Colon (tissue), 2 donors: ENCODE measurements around the gene ZPLD1.

ENCODE experiments used
- FAIRE-seq: peaks from 2 replicates; lab custom pipeline; 2012; peaks lifted over from hg19 to GRCh38; lab: Jason Lieb, UNC
- donor health status: control.
- donor health status: control.

The ZPLD1 gene

DNA sequence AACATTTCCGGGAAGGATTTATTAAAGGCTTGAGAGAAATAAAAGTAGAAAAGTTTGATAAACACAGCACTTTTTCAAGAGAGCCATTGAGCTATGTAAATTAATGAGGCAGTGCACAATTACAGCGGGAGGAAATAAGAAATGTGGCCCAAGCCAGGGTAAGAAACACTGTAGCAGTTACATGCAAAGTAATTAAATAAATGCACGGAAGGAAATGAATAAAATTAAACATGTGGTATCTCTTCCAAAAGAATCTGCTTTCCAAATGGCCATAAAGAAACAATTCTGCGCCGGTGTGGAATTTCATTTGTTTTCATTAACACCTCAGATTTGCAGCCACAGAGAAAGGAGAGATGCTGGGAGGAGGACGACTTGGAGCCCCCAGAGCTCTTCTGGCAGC, 35.3 kb downstream of the ZPLD1 start:
- FAIRE-seq, result no peak

GRCh38 chr3:102471001-102471400, 36.2 kb downstream of the ZPLD1 start:
- FAIRE-seq, result no peak

- FAIRE-seq, result no peak
Observed at GRCh38 chr3:102471491-102471890, 36.7 kb downstream of the ZPLD1 start.

DNA sequence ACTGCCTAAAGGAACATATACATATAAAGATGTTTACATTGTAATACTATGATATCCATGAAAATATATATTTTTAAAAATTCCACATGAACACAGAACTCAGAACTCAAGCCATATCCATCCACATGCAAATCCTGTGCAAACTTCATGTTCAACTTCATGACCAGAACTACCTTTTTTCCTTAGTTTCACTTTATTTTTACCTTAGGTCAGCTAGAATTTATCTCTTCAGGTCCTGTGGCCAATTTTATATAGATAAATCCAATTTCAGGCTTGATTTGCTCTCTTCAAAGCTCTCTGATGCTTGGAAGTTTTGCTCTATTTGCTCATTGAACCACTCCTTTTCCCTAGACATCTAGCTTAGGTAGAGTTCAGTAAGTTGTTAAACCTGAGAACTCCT, 38.8 kb downstream of the ZPLD1 start:
- FAIRE-seq, result no peak

- FAIRE-seq, result no peak
Observed at GRCh38 chr3:102474207-102474606, 39.4 kb downstream of the ZPLD1 start.

DNA sequence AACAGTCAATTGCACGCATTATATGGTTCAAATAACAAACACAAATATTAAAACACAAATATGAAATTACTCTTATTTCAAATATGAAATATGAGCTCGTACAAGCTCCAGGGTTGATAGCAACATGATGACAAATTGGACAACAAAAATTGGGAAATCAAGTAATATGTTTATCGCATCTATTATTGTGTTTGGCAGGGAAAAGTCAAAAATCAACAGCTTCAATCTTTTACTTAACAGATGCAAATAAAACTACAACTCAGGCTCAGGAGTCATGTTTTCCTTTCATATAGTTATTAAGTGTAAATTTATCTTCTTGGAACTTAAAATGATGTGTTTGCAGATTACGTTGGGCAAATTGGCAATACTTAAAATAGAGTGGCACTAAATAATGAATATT, 41.4 kb downstream of the ZPLD1 start:
- FAIRE-seq, result no peak

DNA sequence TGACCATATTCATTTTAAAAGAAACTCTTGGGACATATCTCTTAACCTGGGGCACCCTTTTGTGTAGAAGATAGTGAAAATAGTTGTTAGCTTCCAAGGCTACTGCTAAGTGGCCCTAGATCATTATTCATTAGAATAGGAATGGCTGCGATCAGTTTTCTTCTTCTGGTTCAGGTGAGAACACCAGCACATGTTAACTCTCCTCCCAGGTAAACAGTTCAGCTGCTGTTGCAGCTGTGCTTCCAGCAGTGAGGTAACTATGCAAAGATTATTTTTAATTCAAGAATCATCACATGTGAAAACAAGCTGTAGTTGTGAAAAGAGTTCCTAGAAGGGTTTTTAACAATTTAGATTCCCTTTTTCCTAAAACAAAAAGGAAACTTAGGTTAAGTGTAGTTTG, 43.3 kb downstream of the ZPLD1 start:
- no peak for FAIRE-seq

DNA sequence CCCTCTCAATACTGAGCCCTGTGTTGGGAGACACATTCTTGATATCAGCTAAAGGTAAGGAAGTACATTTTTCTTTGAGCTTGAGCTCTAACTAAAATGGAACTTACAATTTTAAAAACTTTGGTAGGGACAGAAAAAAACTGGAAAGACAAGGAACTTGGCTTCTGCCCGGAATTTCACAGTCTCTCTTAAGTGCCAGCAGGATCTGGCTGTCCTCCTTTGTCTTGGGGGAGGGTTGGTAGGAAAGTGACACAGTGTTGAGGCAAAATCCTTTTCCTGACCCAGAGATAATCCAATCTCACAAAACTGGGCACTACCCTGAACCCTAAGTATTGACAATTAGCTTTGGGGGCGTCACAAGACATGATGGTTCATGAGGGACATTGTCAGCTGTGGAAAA, 45.3 kb downstream of the ZPLD1 start:
- FAIRE-seq, result no peak

GRCh38 chr3:102481050-102481449, 46.2 kb downstream of the ZPLD1 start:
- FAIRE-seq, result no peak

GRCh38 chr3:102483556-102483955, 48.7 kb downstream of the ZPLD1 start:
- FAIRE-seq, result no peak

DNA sequence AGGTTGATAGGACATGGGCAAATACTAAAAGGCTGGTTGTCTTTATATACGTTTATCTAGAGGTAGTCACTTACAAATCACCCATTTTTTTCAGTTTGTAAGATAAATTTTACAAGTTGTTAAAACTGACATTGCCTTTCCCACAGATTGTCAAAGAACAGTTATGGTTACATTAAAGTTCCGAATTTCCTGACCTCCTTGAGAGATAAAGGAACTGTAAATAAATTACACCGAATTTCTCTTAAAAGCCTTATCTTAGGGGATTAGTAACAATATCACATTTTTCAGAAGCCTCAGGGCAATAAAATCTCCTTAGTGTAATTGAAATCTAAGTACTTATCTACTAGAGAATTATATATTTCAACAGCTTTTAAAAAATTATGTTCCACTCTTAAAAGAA, 49.5 kb downstream of the ZPLD1 start:
- no peak for FAIRE-seq

DNA sequence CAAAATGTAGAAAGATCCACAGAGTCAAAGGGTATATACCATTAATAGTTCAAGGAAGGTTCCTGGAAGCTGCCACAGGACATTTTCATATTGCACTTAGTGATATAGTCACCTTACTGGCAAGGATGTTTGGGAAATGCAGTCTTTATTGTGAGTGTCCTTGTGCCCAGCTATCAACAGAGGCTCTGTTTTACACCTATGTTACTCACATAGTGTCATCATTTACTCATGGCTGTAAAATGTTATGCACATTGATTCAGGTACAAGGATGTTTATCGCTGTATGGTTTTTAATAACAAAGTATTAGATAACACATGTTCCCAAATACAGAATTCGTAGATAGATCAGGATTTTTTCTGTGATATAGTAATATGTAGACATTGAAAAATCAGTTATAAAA, 50.9 kb downstream of the ZPLD1 start:
- no peak for FAIRE-seq

- FAIRE-seq, result no peak
Observed at GRCh38 chr3:102488331-102488730, 53.5 kb downstream of the ZPLD1 start.

- FAIRE-seq, result no peak
Observed at GRCh38 chr3:102492300-102492699, 57.5 kb downstream of the ZPLD1 start.

DNA sequence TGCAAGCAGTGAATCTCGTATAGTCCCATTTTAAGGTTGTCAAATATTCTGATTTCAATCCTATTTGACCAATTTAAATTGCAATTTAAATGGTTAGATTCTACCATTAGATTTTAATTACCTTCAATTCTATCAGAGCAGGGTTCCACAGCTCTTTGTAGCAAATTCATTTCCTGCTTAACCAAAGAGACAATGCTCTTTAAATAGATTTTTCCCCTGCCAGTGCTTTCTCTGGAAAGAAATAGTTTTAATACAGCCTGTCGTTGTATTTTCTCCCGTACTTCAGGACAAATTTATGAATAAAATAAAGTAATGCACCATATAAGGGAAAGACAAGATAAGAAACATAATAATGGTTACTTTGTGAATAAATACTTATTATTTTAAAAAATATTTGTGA, 62.8 kb downstream of the ZPLD1 start:
- no peak for FAIRE-seq

GRCh38 chr3:102505542-102505941, 70.7 kb downstream of the ZPLD1 start:
- FAIRE-seq, result no peak

- FAIRE-seq, result no peak
Observed at GRCh38 chr3:102510663-102511062, 75.8 kb downstream of the ZPLD1 start.

- FAIRE-seq, result no peak
Observed at GRCh38 chr3:102511168-102511567, 76.4 kb downstream of the ZPLD1 start.

DNA sequence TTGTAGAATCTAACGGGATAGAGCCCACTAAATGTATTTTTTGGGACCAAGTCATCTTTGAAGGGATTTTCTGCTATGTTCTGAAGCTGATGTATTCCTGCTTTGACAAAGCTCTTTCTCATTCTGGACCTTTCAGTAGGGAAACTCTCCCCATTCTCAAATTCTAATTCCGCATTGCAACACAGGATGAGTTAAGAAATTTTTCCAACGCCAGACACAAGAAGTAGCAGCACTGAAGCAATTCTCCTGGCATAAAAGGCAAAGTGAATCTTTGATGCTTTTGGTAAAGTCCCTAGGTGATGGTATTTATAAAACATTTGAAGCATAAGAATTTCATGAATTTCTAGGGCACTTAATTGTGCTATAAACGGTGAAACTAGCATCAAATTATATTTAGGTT, 76.8 kb downstream of the ZPLD1 start:
- FAIRE-seq, result no peak

- FAIRE-seq, result no peak
Observed at GRCh38 chr3:102512734-102513504, 78.1 kb downstream of the ZPLD1 start.

- FAIRE-seq, result no peak
Observed at GRCh38 chr3:102514241-102514640, 79.4 kb downstream of the ZPLD1 start.

GRCh38 chr3:102521246-102521645, 86.4 kb downstream of the ZPLD1 start:
- no peak for FAIRE-seq

DNA sequence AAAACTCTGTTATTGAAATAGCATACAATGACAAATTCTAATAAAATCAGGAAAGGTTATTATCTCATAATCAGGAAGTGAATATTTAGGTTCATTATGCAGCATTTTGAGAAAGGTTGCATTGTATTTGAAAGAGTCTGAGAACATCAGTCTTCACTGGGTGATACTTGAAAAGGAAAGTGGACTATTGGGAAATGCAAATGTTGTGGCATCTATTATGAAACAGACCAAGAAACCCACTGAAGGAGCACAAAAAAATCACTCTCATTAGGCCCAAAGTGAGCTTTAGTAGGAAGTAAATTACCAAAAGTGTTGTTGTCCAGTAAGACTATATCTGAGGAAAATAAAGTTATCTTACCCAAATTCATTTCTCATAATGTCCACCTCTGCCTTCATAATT, 90.8 kb downstream of the ZPLD1 start:
- FAIRE-seq, result no peak

DNA sequence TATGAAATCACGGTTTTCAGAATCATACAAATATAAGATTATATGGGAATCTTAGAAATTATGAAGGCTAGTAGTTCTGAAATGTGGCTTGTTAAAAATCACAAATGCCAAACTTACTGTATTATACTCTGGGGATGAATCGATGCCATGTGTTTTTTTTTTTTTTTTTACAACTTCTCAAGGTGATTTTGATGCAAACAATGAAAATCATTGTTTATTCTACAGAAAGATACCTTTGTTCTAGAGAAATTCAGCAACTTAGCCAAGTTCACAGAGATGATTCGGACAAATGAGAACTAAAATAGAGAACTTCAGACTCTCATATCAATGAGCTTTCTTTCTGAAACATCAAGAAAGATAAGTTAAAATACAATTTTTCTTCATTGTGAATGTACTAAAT, 92.0 kb downstream of the ZPLD1 start:
- FAIRE-seq, result no peak

GRCh38 chr3:102528727-102529126, 93.9 kb downstream of the ZPLD1 start:
- FAIRE-seq, result no peak
